ENCODE results near the gene B4GALNT1. TPM values are rescaled to one million over a fixed set of nuclear protein-coding genes. Genes with fewer than 3 reads are reported as not detected.

The B4GALNT1 gene
- total RNA-seq, 3 donors from 2014 or later (not counting 1 experiment from before 2014, with no cell fraction given), result 0.38 to 0.59 (median 0.48) TPM

GRCh38 chr12:57625261-57626032, 7.6 kb downstream of the B4GALNT1 start:
- no peak for TF ChIP-seq CTCF (IDR thresholded peaks at IDR 0.05)
- 70% methylated on average over 12 of the region's 12 CpGs for WGBS (ENCODE audit: insufficient coverage)
- no peak overlapping the region for H3K4me3 Mint-ChIP-seq
- no peaks in the 10 kb centered on the region for H3K36me3 Mint-ChIP-seq
- H3K4me1 Mint-ChIP-seq, result peaks cover 23 to 35% of the 10 kb centered on the region in 2 donors
- H3K27me3 Mint-ChIP-seq (ENCODE audit: low read depth in 2 of 2), result peaks cover 87 to 95% of the 10 kb centered on the region in 2 donors
- Histone ChIP-seq H3K27me3 (ENCODE audit: control insufficient read depth, insufficient read depth, low read length) (peaks cover 83% of the 10 kb centered on the region), H3K36me3 (ENCODE audit: control insufficient read depth, insufficient read depth, low read length) (no peaks in the 10 kb centered on the region), H3K9me3 (ENCODE audit: control insufficient read depth, insufficient read depth, low read length) (no peaks in the 10 kb centered on the region), H3K27ac (ENCODE audit: low read length) (no peak overlapping the region), H3K4me3 (ENCODE audit: low read length) (no peak overlapping the region), H3K4me1 (ENCODE audit: control insufficient read depth, insufficient read depth, low read length) (peaks cover 29% of the 10 kb centered on the region)
- DNase-seq (no peak), ATAC-seq (no peak)
- no peak overlapping the region for H3K27ac Mint-ChIP-seq
- intact Hi-C loops (cut with micrococcal nuclease), result no loop called here
- no peaks in the 10 kb centered on the region for H3K9me3 Mint-ChIP-seq

GRCh38 chr12:57624441-57625220, 8.4 kb downstream of the B4GALNT1 start:
- TF ChIP-seq CTCF (IDR thresholded peaks at IDR 0.05), result no peak
- Histone ChIP-seq H3K9me3 (ENCODE audit: control insufficient read depth, insufficient read depth, low read length) (no peaks in the 10 kb centered on the region), H3K4me3 (ENCODE audit: low read length) (no peak overlapping the region), H3K27me3 (ENCODE audit: control insufficient read depth, insufficient read depth, low read length) (peaks cover 90% of the 10 kb centered on the region), H3K36me3 (ENCODE audit: control insufficient read depth, insufficient read depth, low read length) (no peaks in the 10 kb centered on the region), H3K4me1 (ENCODE audit: control insufficient read depth, insufficient read depth, low read length) (peaks cover 37% of the 10 kb centered on the region), H3K27ac (ENCODE audit: low read length) (no peak overlapping the region)
- no peak for ATAC-seq
- no peak overlapping the region for H3K27ac Mint-ChIP-seq
- H3K4me1 Mint-ChIP-seq, result peaks cover 26 to 39% of the 10 kb centered on the region in 2 donors
- peaks cover 86 to 94% of the 10 kb centered on the region in 2 donors for H3K27me3 Mint-ChIP-seq (ENCODE audit: low read depth in 2 of 2)
- no peak overlapping the region for H3K4me3 Mint-ChIP-seq
- WGBS (ENCODE audit: insufficient coverage), result 82% methylated on average over 8 of the region's 8 CpGs
- no peak for DNase-seq
- H3K9me3 Mint-ChIP-seq, result no peaks in the 10 kb centered on the region
- H3K36me3 Mint-ChIP-seq, result no peaks in the 10 kb centered on the region
- intact Hi-C loops (cut with micrococcal nuclease), result loop anchor here (5.0 kb wide), 1 partner anchor 147 kb away; the partner anchor contains the start of gene ARHGAP9

- H3K4me1 ChIP-seq (ENCODE audit: control insufficient read depth, insufficient read depth, low read length), result peaks cover 42% of the 10 kb centered on the region
- no peak for TF ChIP-seq CTCF (IDR thresholded peaks at IDR 0.05)
Observed at GRCh38 chr12:57623811-57624390, 9.1 kb downstream of the B4GALNT1 start.

More at GRCh38 chr12:57623811-57624390, 9.1 kb downstream of the B4GALNT1 start:
- 60% methylated on average over 4 of the region's 5 CpGs for WGBS (ENCODE audit: insufficient coverage)
- no peak overlapping the region for H3K27ac Mint-ChIP-seq
- no peak overlapping the region for H3K4me3 Mint-ChIP-seq
- peaks cover 34 to 45% of the 10 kb centered on the region in 2 donors for H3K4me1 Mint-ChIP-seq
- peaks cover 94% of the 10 kb centered on the region for H3K27me3 ChIP-seq (ENCODE audit: control insufficient read depth, insufficient read depth, low read length)
- no peak overlapping the region for H3K4me3 ChIP-seq (ENCODE audit: low read length)
- no peak overlapping the region for H3K27ac ChIP-seq (ENCODE audit: low read length)
- intact Hi-C loops (cut with micrococcal nuclease), result loop anchor here (5.0 kb wide), 1 partner anchor 147 kb away; the partner anchor contains the start of gene ARHGAP9
- no peak for DNase-seq
- H3K9me3 ChIP-seq (ENCODE audit: control insufficient read depth, insufficient read depth, low read length), result no peaks in the 10 kb centered on the region
- H3K36me3 Mint-ChIP-seq, result no peaks in the 10 kb centered on the region
- H3K27me3 Mint-ChIP-seq (ENCODE audit: low read depth in 2 of 2), result peaks cover 84 to 93% of the 10 kb centered on the region in 2 donors
- no peak for ATAC-seq
- H3K36me3 ChIP-seq (ENCODE audit: control insufficient read depth, insufficient read depth, low read length), result no peaks in the 10 kb centered on the region
- H3K9me3 Mint-ChIP-seq, result no peaks in the 10 kb centered on the region
